ENCODE results near the gene MRTO4.

DNA sequence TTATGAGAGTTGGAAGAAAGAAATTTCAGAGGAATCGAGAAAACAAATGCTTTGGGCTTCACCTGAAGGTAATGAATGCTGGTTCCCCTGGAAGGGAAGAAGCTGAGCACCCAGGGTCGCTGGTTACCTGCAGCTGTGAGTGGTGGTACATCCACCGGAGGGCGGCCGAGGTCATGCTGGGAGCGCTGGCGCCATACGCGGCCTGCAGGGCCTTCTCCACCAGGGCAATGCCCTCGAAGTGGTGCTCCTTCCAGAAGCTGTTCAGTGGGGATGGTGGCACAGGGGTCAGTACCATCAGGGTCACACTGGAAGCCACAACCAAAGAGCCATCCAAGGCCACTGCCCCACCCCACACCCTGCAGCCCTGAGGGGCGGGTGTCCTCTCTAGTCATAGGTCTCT is 16.8 kb downstream of the MRTO4 start:
- TF ChIP-seq CBX3 (IDR thresholded peaks at IDR 0.05; ENCODE audit: borderline replicate concordance, low read depth) (no peak), TAF1 (IDR thresholded peaks at IDR 0.05; ENCODE audit: borderline replicate concordance, low read depth, low read length) (no peak), ZNF207 (IDR thresholded peaks at IDR 0.05; ENCODE audit: borderline replicate concordance) (no peak), EP300 (IDR thresholded peaks at IDR 0.05; ENCODE audit: borderline replicate concordance in 1 of 2, control insufficient read depth in 1 of 2, low read depth in 2 of 2, low read length in 2 of 2) (no peak), SMAD5 (IDR thresholded peaks at IDR 0.05; ENCODE audit: low read depth) (no peak), FOXM1 (IDR thresholded peaks at IDR 0.05; ENCODE audit: low read depth, low read length) (no peak), ZNF217 (IDR thresholded peaks at IDR 0.05) (no peak), NRF1 (conservative IDR thresholded peaks at IDR 0.05; ENCODE audit: low read depth, low read length) (no peak)
- TF ChIP-seq, protein P1, sequence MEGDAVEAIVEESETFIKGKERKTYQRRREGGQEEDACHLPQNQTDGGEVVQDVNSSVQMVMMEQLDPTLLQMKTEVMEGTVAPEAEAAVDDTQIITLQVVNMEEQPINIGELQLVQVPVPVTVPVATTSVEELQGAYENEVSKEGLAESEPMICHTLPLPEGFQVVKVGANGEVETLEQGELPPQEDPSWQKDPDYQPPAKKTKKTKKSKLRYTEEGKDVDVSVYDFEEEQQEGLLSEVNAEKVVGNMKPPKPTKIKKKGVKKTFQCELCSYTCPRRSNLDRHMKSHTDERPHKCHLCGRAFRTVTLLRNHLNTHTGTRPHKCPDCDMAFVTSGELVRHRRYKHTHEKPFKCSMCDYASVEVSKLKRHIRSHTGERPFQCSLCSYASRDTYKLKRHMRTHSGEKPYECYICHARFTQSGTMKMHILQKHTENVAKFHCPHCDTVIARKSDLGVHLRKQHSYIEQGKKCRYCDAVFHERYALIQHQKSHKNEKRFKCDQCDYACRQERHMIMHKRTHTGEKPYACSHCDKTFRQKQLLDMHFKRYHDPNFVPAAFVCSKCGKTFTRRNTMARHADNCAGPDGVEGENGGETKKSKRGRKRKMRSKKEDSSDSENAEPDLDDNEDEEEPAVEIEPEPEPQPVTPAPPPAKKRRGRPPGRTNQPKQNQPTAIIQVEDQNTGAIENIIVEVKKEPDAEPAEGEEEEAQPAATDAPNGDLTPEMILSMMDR (IDR thresholded peaks at IDR 0.05 in 2 of 3, conservative IDR thresholded peaks at IDR 0.05 in 1 of 3; ENCODE audit: control insufficient read depth in 2 of 3, extremely low read depth in 1 of 3, insufficient read depth in 1 of 3, low read depth in 3 of 3, low read length in 3 of 3) = no peak
- TF ChIP-seq, protein P2, sequence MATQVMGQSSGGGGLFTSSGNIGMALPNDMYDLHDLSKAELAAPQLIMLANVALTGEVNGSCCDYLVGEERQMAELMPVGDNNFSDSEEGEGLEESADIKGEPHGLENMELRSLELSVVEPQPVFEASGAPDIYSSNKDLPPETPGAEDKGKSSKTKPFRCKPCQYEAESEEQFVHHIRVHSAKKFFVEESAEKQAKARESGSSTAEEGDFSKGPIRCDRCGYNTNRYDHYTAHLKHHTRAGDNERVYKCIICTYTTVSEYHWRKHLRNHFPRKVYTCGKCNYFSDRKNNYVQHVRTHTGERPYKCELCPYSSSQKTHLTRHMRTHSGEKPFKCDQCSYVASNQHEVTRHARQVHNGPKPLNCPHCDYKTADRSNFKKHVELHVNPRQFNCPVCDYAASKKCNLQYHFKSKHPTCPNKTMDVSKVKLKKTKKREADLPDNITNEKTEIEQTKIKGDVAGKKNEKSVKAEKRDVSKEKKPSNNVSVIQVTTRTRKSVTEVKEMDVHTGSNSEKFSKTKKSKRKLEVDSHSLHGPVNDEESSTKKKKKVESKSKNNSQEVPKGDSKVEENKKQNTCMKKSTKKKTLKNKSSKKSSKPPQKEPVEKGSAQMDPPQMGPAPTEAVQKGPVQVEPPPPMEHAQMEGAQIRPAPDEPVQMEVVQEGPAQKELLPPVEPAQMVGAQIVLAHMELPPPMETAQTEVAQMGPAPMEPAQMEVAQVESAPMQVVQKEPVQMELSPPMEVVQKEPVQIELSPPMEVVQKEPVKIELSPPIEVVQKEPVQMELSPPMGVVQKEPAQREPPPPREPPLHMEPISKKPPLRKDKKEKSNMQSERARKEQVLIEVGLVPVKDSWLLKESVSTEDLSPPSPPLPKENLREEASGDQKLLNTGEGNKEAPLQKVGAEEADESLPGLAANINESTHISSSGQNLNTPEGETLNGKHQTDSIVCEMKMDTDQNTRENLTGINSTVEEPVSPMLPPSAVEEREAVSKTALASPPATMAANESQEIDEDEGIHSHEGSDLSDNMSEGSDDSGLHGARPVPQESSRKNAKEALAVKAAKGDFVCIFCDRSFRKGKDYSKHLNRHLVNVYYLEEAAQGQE (IDR thresholded peaks at IDR 0.05; ENCODE audit: low read depth, low read length) = no peak

Measured in GM12878 (cell line).